Measurements from ENCODE around the gene PLA2G15. TPM values are rescaled to one million over a fixed set of nuclear protein-coding genes. Genes with fewer than 3 reads are reported as not detected.

PLA2G15 gene
- total RNA-seq, 1 donor from 2014 or later: 17.1 TPM

DNA sequence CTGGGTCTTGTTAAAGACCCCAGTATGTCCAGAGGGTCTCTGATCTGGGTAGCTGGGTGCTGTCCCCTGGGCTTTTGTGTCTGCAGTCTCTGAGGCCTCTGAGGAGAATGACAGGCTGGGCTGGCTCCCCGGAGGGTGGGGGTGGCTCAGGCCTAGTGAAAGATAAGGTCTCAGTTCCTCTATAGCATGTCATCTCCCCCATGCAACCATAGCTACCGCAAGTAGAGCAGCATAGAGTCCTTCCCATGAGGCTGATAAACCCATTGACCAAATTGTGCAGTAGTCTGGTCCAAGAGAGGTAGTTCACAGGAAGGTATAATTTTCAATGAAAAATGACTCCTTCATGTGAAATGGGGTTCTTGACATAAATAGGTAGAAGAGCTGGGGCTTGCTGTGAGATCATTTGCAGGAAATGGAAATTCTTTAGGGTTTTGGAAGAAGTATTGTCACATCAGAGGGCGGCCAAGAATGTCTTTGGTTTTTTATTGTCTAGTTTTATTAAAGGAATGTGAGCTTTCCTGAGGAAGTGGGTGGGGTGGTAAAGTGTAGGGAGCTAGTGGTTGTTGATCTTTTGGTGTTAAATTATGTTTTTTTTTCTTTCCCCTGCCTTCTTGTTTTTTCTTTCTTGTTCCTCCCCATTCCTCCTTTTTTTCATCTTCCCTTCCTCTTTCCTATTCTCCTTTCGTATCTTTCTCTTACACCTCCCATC lies 44.6 kb downstream of the PLA2G15 start:
- no peak overlapping the region for H3K4me3 ChIP-seq (ENCODE audit: low read depth, low read length)
- no peak for DNase-seq (ENCODE audit: low read depth)
- TF ChIP-seq, protein P1, sequence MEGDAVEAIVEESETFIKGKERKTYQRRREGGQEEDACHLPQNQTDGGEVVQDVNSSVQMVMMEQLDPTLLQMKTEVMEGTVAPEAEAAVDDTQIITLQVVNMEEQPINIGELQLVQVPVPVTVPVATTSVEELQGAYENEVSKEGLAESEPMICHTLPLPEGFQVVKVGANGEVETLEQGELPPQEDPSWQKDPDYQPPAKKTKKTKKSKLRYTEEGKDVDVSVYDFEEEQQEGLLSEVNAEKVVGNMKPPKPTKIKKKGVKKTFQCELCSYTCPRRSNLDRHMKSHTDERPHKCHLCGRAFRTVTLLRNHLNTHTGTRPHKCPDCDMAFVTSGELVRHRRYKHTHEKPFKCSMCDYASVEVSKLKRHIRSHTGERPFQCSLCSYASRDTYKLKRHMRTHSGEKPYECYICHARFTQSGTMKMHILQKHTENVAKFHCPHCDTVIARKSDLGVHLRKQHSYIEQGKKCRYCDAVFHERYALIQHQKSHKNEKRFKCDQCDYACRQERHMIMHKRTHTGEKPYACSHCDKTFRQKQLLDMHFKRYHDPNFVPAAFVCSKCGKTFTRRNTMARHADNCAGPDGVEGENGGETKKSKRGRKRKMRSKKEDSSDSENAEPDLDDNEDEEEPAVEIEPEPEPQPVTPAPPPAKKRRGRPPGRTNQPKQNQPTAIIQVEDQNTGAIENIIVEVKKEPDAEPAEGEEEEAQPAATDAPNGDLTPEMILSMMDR (conservative IDR thresholded peaks at IDR 0.05; ENCODE audit: low read depth, low read length): no peak

DNA sequence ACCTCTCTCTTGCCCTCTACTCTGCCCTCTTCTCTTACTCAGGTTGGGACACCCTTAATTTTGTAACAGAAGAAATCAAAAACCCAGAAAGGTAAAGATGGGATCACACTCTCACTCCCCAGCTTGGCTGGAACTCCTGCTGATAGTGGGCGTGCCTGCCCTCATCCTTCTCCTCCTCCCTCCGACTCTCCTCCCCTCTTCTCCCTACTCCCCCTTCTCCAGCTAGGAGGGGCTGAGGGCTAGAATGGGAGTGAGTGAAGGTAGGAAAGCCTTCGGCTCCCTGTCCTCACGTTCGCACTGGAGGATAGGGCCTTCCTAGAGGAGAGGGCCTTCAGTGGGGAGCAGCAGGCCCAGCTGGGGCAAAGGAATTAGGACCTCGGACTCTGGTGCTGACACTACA lies 45.3 kb downstream of the PLA2G15 start:
- TF ChIP-seq, protein P1 (conservative IDR thresholded peaks at IDR 0.05; ENCODE audit: low read depth, low read length): no peak
- no peak overlapping the region for H3K4me3 ChIP-seq (ENCODE audit: low read depth, low read length)
- DNase-seq (ENCODE audit: low read depth): no peak

DNA sequence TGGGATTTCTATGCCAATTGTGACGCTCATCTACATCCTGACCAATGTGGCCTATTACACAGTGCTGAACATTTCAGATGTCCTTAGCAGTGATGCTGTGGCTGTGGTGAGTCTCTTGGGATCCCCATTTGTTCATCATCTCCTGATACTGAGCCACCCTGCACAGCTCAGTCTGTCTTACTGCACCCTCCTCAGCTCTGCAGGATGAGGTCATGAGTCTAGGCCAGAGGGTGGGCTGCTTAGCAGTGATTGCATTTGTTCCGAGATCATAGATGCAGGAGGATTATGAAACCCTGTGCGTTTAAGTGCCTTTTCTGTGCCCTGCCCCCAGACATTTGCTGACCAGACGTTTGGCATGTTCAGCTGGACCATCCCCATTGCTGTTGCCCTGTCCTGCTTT lies 46.1 kb downstream of the PLA2G15 start:
- H3K4me3 ChIP-seq (ENCODE audit: low read depth, low read length): no peak overlapping the region
- TF ChIP-seq, protein P1 (conservative IDR thresholded peaks at IDR 0.05; ENCODE audit: low read depth, low read length): no peak
- DNase-seq (ENCODE audit: low read depth): no peak

DNA sequence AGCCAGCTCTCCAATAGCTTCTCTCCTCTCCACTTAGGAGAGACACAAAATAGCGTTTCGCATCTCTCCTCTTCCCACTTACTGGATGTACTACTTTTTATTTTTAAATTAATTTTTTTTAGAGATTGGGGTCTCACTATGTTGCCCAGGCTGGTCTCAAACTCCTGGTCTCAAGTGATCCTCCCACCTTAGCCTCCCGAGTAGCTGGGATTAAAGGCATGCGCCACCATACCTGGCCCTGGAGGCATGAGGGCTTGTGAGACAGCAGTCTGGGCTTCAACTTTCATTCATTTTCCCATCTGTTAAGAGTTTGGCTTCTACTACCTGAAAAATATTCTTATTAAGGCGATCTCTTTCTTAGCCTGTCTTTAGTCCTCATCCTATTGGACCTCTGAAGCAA lies 47.3 kb downstream of the PLA2G15 start:
- TF ChIP-seq, protein P1 (conservative IDR thresholded peaks at IDR 0.05; ENCODE audit: low read depth, low read length): no peak

DNA sequence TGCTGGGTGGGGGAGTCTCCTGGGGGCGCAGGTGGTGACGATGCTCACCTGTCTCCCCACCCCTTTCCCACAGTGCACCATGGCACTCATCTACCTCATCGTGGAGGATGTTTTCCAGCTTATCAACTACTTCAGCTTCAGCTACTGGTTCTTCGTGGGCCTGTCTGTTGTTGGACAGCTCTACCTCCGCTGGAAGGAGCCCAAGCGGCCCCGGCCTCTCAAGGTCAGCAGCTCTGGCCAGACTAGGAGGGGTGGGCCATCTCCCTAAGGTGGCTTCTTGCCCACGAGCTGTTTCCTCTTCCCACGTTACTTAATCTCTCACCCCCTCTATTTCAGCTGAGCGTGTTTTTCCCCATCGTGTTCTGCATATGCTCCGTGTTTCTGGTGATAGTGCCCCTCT lies 51.1 kb downstream of the PLA2G15 start:
- H3K4me3 ChIP-seq (ENCODE audit: low read depth, low read length): no peak overlapping the region
- DNase-seq (ENCODE audit: low read depth): no peak
- TF ChIP-seq, protein P1 (conservative IDR thresholded peaks at IDR 0.05; ENCODE audit: low read depth, low read length): no peak

More for the DNA sequence above, 47.3 kb downstream of the PLA2G15 start:
- DNase-seq (ENCODE audit: low read depth): no peak
- no peak overlapping the region for H3K4me3 ChIP-seq (ENCODE audit: low read depth, low read length)

DNA sequence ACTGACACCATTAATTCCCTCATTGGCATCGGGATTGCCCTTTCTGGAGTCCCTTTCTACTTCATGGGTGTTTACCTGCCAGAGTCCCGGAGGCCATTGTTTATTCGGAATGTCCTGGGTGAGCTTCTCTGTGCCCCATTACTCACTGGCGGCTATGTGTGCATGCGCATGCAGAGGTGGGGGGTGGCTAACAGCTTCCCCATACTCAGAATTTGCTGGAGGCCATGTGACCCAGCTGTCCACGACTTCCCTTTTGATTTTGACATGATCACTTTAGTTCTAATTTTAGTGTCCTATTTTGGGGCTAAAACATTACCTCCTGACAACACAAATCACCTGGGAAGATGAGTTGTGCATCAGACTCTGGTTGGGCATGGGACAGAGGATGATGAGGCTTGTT lies 51.5 kb downstream of the PLA2G15 start:
- no peak for DNase-seq (ENCODE audit: low read depth)
- TF ChIP-seq, protein P1 (conservative IDR thresholded peaks at IDR 0.05; ENCODE audit: low read depth, low read length): no peak
- H3K4me3 ChIP-seq (ENCODE audit: low read depth, low read length): no peak overlapping the region

DNA sequence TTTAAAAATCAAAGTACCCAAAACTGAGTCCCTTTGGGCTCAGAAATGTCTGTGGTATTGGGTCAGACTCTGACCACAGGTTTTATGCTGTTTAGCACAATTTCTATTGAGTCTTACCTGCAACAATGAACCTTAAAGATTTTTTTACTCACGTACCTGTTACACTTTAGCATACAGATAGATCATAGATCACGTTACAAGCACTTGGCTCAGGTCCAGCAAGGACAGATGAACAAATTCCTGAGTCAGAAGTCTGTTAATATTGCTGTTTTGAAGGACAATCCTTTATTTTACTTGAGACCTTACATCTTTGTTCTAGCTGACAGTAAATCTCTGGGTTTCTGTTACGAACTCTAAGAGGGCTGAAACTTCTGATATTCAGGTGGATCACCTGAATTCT lies 52.7 kb downstream of the PLA2G15 start:
- no peak for DNase-seq (ENCODE audit: low read depth)
- TF ChIP-seq, protein P1 (conservative IDR thresholded peaks at IDR 0.05; ENCODE audit: low read depth, low read length): no peak
- H3K4me3 ChIP-seq (ENCODE audit: low read depth, low read length): no peak overlapping the region
